Lower leg skin (tissue), 4 donors: ENCODE data around the gene ZBTB40. TPM values are rescaled to one million over a fixed set of nuclear protein-coding genes. Genes with fewer than 3 reads are reported as not detected.
A peak's percentile ranks its signal among the peaks of the same experiment; 100 is the strongest.

Source experiments
- DNase-seq, 2 donors: peaks; one replicate each; pipeline ENCODE4 v3.0.0-alpha.2; 2019; ENCODE audit warnings: low spot score in 2 of 2
- H3K4me3 ChIP-seq: fragments of 200-600 bp; sonication (generic); 2 replicates; pipeline ENCODE4 v1.5.1; 2017; ENCODE audit warnings: mild to moderate bottlenecking, low read depth; ENCODE audit not compliant: poor library complexity, severe bottlenecking
- POLR2A ChIP-seq, 2 donors: fragments of 450-650 bp; IDR thresholded peaks; one replicate each; pipeline ENCODE4 v1.6.1; 2016 to 2017; ENCODE audit warnings: antibody characterized with exemption in 2 of 2, mild to moderate bottlenecking in 1 of 2, moderate library complexity in 1 of 2
- WGBS, 2 donors: methylation state at CpG; one replicate each; pipeline ENCODE4 v1.1.5; 2018; 5-methylcytosine and 5-hydroxymethylcytosine counted together
- intact Hi-C: fragments of 100-400 bp; cut with DNase I; formaldehyde crosslinking; loops from one replicate; pipeline ENCODE4 v1.15.0; 2023; ENCODE audit warnings: low total_unique reads
- total RNA-seq, 4 donors: library from RNA; depleted of rRNA; stranded (reverse); fragments of >200 nt; gene quantifications; one replicate each; pipeline ENCODE4 v1.1.0, GENCODE V29; 2016
- TF ChIP-seq, protein P1 (sequence below), 3 donors: fragments of 450-650 bp; IDR thresholded peaks; one replicate each; pipeline ENCODE4 v1.5.1; 2016; ENCODE audit warnings: antibody characterized with exemption in 3 of 3, mild to moderate bottlenecking in 3 of 3, moderate library complexity in 2 of 3

Gene ZBTB40
- total RNA-seq, 4 donors from 2014 or later, result 7.5 to 13.3 (median 12.4) TPM

DNA sequence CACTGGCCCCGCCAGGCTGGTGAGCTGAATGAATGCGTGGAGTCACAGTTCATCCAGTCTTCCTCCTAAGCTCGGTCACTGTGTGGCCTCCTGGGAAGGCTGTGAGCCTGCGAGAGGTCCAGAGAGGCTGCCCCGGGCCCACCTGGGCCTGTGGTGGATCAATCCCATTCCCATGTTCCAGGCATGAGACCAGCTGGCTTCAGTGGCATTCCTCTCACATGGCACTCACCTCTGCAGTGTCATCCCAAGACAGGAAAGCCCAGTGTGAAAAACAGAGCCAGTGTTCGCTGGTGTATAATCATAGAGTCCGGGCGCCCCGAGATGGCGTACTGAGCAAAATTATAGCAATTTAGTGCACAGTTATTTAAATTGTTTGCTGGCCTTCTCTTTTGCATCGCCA lies 74.0 kb downstream of the ZBTB40 start:
- no peak for TF ChIP-seq POLR2A (IDR thresholded peaks at IDR 0.05)
- 96% methylated on average over 11 of the region's 11 CpGs for WGBS, 2 donors
- peak in 1 of 2 donors; percentile 37 for DNase-seq
- intact Hi-C loops, result no loop called here
- H3K4me3 ChIP-seq, result no peak overlapping the region

DNA sequence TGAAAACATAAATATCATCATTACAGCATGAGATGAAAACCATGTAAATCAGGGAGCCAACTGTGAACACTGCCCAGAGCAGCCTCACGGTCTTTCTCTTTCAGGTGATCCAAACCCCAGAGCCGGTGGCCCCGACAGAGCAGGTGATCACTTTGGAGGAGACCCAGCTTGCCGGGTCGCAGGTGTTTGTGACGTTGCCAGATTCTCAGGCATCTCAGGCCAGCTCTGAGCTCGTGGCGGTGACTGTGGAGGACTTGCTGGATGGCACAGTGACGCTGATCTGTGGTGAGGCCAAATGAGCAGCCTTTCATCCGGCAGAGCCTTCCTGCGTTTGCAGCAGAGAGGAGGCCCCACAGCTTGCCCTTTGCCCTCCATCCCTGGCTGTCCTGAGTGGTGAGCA lies 74.4 kb downstream of the ZBTB40 start:
- WGBS, 2 donors, result 77 to 79% methylated on average over 11 of the region's 11 CpGs
- TF ChIP-seq, protein P1, sequence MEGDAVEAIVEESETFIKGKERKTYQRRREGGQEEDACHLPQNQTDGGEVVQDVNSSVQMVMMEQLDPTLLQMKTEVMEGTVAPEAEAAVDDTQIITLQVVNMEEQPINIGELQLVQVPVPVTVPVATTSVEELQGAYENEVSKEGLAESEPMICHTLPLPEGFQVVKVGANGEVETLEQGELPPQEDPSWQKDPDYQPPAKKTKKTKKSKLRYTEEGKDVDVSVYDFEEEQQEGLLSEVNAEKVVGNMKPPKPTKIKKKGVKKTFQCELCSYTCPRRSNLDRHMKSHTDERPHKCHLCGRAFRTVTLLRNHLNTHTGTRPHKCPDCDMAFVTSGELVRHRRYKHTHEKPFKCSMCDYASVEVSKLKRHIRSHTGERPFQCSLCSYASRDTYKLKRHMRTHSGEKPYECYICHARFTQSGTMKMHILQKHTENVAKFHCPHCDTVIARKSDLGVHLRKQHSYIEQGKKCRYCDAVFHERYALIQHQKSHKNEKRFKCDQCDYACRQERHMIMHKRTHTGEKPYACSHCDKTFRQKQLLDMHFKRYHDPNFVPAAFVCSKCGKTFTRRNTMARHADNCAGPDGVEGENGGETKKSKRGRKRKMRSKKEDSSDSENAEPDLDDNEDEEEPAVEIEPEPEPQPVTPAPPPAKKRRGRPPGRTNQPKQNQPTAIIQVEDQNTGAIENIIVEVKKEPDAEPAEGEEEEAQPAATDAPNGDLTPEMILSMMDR (IDR thresholded peaks at IDR 0.05), result no peak
- no peak for TF ChIP-seq POLR2A (IDR thresholded peaks at IDR 0.05)
- DNase-seq, result peak in 1 of 2 donors; percentile 45
- no peak overlapping the region for H3K4me3 ChIP-seq
- intact Hi-C loops, result no loop called here

DNA sequence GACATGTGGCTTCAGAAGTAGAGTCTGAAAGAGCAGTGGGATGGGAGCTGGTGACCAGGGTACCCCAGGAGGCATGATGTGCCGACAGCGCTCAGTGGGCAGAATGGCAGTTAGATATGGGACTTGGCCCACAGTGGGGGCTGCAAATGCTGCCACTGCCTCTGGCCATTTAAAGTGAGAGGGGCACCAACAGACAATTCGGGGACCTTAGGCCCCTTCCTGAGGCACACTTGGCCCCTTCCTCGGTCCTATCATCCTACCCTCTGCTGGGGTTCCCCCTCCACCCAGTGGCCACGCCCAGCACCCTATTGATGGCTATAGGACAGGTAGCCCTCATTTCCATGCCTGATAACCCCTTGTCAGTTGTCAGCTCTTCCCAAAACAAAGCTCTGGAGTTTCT lies 75.0 kb downstream of the ZBTB40 start:
- intact Hi-C loops, result no loop called here
- 92 to 94% methylated on average over 5 of the region's 5 CpGs for WGBS, 2 donors
- DNase-seq, result peak in 1 of 2 donors; percentile 82
- TF ChIP-seq, protein P1 (IDR thresholded peaks at IDR 0.05), result no peak
- no peak for TF ChIP-seq POLR2A (IDR thresholded peaks at IDR 0.05)
- no peak overlapping the region for H3K4me3 ChIP-seq

DNA sequence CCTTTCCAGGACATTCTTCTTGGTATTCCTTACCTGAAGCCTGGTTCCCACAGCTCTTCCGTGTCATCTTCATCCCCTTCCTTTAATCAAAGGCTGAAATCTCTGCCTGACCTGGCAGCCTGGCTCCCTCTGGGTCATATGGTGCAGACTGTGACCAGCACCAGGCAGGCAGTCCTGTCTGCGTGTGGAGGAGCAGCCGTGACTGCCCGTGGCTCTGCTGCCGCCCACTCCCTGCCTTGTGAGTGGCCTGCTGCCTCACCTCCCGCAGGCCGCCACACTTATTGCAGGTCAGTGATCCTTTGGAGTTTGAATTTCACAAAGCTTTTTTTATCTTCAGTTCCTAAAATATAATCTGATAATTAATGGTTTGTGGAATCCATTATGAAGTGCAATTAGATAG lies 75.5 kb downstream of the ZBTB40 start:
- intact Hi-C loops, result no loop called here
- no peak overlapping the region for H3K4me3 ChIP-seq
- TF ChIP-seq, protein P1 (IDR thresholded peaks at IDR 0.05), result no peak
- no peak for TF ChIP-seq POLR2A (IDR thresholded peaks at IDR 0.05)
- WGBS, 2 donors, result 82 to 93% methylated on average over 7 of the region's 7 CpGs
- peak in 1 of 2 donors; percentile 59 for DNase-seq

DNA sequence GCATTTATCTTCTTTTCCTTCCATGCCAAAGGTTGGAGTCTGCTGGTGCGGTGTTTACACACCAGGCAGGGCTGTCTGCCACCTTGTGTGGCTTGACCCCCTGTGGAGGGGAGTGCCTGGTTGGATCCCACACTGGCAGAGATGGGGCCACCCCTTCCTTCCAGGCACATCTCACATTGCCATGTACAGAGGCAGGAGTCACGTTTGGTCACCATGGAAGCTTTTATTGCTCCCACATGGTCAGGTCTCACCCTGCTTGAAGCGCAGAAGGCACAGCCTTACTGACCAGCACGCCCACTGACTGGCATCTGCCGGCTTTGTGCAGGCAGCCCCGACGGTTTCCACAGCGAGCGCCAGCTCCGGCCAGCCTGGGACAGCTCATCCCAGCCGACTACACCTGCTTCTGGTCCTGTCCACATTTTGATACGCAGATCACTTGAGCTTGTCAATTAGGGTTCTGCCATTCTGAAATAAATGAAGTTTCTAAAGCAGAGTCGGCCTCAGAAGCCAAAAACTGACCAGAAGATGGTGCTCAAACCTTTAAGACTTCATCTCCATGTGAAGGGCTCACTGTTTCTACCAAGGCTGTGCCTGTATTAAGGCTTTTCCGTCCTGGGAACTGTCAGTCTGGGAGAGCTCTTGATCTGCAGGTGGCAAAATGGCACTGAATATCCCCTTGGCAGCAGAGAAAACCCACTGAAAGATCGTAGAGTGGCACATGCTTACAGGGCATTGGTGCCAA lies 76.1 kb downstream of the ZBTB40 start:
- no peak for TF ChIP-seq POLR2A (IDR thresholded peaks at IDR 0.05)
- TF ChIP-seq, protein P1 (IDR thresholded peaks at IDR 0.05), result no peak
- H3K4me3 ChIP-seq, result no peak overlapping the region
- peak in 1 of 2 donors; percentile 70 for DNase-seq
- intact Hi-C loops, result no loop called here
- 83 to 85% methylated on average over 15 of the region's 15 CpGs for WGBS, 2 donors

DNA sequence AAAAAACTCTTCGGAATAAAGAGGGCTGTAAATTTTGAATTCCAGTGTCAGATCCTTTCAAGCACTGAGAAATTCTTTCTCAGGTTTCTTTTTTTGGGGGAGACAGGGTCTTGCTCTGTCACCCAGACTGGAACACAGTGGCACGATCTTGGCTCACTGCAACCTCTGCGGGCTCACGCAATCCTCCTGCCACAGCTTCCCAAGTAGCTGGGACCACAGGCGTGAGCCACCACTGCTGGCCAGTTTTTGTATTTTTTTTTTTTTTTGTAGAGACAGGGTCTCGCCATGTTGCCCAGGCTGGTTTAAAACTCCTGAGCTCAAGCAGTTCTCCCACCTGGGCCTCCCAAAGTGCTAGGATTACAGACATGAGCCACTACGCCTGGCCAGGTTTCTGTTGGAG lies 76.8 kb downstream of the ZBTB40 start:
- 98 to 99% methylated on average over 7 of the region's 7 CpGs for WGBS, 2 donors
- no peak overlapping the region for H3K4me3 ChIP-seq
- TF ChIP-seq POLR2A (IDR thresholded peaks at IDR 0.05), result no peak
- TF ChIP-seq, protein P1 (IDR thresholded peaks at IDR 0.05), result no peak
- peak in 1 of 2 donors; percentile 52 for DNase-seq
- intact Hi-C loops, result no loop called here
